ENCODE results near the gene THOC2. TPM values are rescaled to one million over a fixed set of nuclear protein-coding genes. Genes with fewer than 3 reads are reported as not detected.
"Not testable (repeated sequence)": the region's sequence is repeated elsewhere in the genome, so short reads cannot be mapped to it uniquely, and the experiment has no call there.

Gene THOC2
- total RNA-seq, 1 donor from 2014 or later, result 27.4 TPM

- Histone ChIP-seq H3K36me3 (no peaks in the 10 kb centered on the region), H3K9me3 (replicated peaks) (no peaks in the 10 kb centered on the region), H3K27ac (replicated peaks) (no peak overlapping the region), H3K27me3 (ENCODE audit: low read depth) (no peaks in the 10 kb centered on the region), H3K4me1 (no peaks in the 10 kb centered on the region), H3K4me3 (no peak overlapping the region)
- intact Hi-C loops (cut with micrococcal nuclease), result no loop called here
- no peak for DNase-seq
- TF ChIP-seq CTCF (IDR thresholded peaks at IDR 0.05; ENCODE audit: borderline replicate concordance), result no peak
These were observed 152.1 kb downstream of the THOC2 start for GRCh38 chrX:123580792-123581191.

- H3K4me3 ChIP-seq; H3K27ac ChIP-seq (replicated peaks); DNase-seq; intact Hi-C loops (cut with micrococcal nuclease); H3K27me3 ChIP-seq (ENCODE audit: low read depth); H3K4me1 ChIP-seq; H3K36me3 ChIP-seq: not testable (repeated sequence)
- H3K9me3 ChIP-seq (replicated peaks), result peaks cover 12% of the 10 kb centered on the region
These were observed 158.8 kb downstream of the THOC2 start for GRCh38 chrX:123574027-123574426.

DNA sequence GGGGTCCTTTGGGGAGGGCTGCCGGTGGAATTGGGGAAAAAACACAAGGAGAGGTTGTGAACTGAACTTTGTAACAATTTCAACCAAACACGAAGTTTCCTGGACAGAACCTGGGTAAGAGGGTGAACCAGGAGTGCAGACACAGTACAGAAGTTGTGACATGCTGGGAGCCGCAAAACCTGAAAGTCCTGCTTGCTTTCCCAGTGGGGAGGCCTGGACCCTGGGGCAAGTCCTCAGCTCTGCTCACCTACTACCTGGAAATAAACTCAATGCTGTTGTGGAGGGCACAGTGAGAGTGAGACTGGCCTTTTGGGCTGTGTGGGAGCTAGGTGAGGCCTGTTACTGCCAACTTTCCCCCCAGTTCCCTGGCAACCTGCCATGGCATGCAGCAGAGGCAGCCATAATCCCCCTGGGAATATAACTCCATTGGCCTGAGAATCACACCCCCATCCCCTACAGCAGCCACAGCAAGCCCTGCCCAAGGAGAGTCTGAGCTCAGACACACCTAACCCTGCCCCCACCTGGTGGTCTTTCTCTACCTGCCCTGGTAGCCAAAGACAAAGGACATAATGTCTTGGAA is 162.8 kb downstream of the THOC2 start:
- H3K27me3 ChIP-seq (ENCODE audit: low read depth), result no peaks in the 10 kb centered on the region
- H3K27ac ChIP-seq (replicated peaks), result no peak overlapping the region
- intact Hi-C loops (cut with micrococcal nuclease), result no loop called here
- no peaks in the 10 kb centered on the region for H3K36me3 ChIP-seq
- H3K4me3 ChIP-seq, result no peak overlapping the region
- no peaks in the 10 kb centered on the region for H3K4me1 ChIP-seq
- H3K9me3 ChIP-seq (replicated peaks), result peaks cover 6% of the 10 kb centered on the region
- DNase-seq, result no peak
- TF ChIP-seq CTCF (IDR thresholded peaks at IDR 0.05; ENCODE audit: borderline replicate concordance), result no peak

DNA sequence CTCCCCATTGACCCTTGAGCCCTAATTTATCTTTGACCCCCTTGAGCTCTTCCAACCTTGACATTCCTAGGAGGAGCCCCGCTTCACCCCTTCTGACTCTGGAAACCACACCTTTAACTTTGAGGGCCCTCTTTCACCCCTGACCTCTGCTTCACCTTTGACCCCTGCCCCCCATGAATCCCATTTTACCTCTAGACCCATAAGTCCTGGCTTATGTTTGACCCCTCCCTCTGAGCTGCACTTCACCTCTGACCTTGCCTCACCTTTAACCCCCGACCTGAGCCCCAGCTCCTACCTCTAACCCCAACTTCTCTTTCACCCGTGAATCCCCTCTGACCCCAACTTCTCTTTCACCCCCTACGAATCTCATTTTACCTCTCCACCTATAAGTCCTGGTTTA is 169.7 kb downstream of the THOC2 start:
- Histone ChIP-seq H3K4me1 (no peaks in the 10 kb centered on the region), H3K4me3 (no peak overlapping the region), H3K9me3 (replicated peaks) (no peaks in the 10 kb centered on the region), H3K36me3 (no peaks in the 10 kb centered on the region), H3K27me3 (ENCODE audit: low read depth) (no peaks in the 10 kb centered on the region), H3K27ac (replicated peaks) (no peak overlapping the region)
- no peak for DNase-seq
- TF ChIP-seq CTCF (IDR thresholded peaks at IDR 0.05; ENCODE audit: borderline replicate concordance), result no peak
- intact Hi-C loops (cut with micrococcal nuclease), result no loop called here

GRCh38 chrX:123562342-123563146 is 170.3 kb downstream of the THOC2 start:
- Histone ChIP-seq H3K9me3 (replicated peaks) (no peaks in the 10 kb centered on the region), H3K36me3 (no peaks in the 10 kb centered on the region), H3K4me1 (no peaks in the 10 kb centered on the region), H3K27ac (replicated peaks) (no peak overlapping the region), H3K4me3 (no peak overlapping the region), H3K27me3 (ENCODE audit: low read depth) (no peaks in the 10 kb centered on the region)
- TF ChIP-seq CTCF (IDR thresholded peaks at IDR 0.05; ENCODE audit: borderline replicate concordance), result no peak
- no peak for DNase-seq
- intact Hi-C loops (cut with micrococcal nuclease), result no loop called here
